ENCODE measurements around the gene GFPT1. TPM values are rescaled to one million over a fixed set of nuclear protein-coding genes. Genes with fewer than 3 reads are reported as not detected.

The GFPT1 gene
- total and polyA plus RNA-seq, 9 of the 15 experiments (the other 6 are each of a cell fraction or from before 2014, with no cell fraction given), result 6.6 to 38.3 (median 15.9) TPM

GRCh38 chr2:69386789-69387734 lies at the start of gene GFPT1 (continued):
- TF ChIP-seq XRCC3 (IDR thresholded peaks at IDR 0.05) (no peak), HNRNPK (IDR thresholded peaks at IDR 0.05; ENCODE audit: low read depth, low read length, poor library complexity, severe bottlenecking) (no peak), ZNF121 (CRISPR knock-in tag; conservative IDR thresholded peaks at IDR 0.05) (no peak), HDAC8 (tag; IDR thresholded peaks at IDR 0.05) (0 out of 2 replicates have a peak, but pooled peaks have one; percentile 42), CEBPZ (IDR thresholded peaks at IDR 0.05; ENCODE audit: borderline replicate concordance, low read depth, low read length) (no peak), ILF3 (IDR thresholded peaks at IDR 0.05; ENCODE audit: borderline replicate concordance) (peak; percentile 88; the same call in 1 of the 2 replicates), CREM (IDR thresholded peaks at IDR 0.05; ENCODE audit: low read depth) (peak; percentile 79), SP2 (IDR thresholded peaks at IDR 0.05; ENCODE audit: extremely low read depth, low read depth, low read length, poor library complexity, severe bottlenecking) (peak; percentile 64), ATF3 (IDR thresholded peaks at IDR 0.05) (no peak), ATF3 (CRISPR knock-in tag; conservative IDR thresholded peaks at IDR 0.05) (no peak), RUNX1 (IDR thresholded peaks at IDR 0.05; ENCODE audit: low read depth) (no peak), SOX6 (IDR thresholded peaks at IDR 0.05) (peak; percentile 43; the same call in 1 of the 2 replicates), PURB (CRISPR knock-in tag; IDR thresholded peaks at IDR 0.05; ENCODE audit: low read depth) (no peak), PHF8 (IDR thresholded peaks at IDR 0.05; ENCODE audit: borderline replicate concordance, low read length) (peak; percentile 89), HMGN3 (IDR thresholded peaks at IDR 0.05; ENCODE audit: borderline replicate concordance, extremely low read depth, insufficient read length, low read depth, low read length) (peak; percentile 60), PCBP1 (IDR thresholded peaks at IDR 0.05; ENCODE audit: low read depth, low read length, poor library complexity, severe bottlenecking) (peak; percentile 71), AFF4 (CRISPR knock-in tag; IDR thresholded peaks at IDR 0.05) (peak; percentile 55; the same call in 1 of the 2 replicates), ZNF584 (CRISPR knock-in tag; IDR thresholded peaks at IDR 0.05; ENCODE audit: low read depth) (no peak)
